H9 (cell line): ENCODE data around the gene RCAN2. TPM values are rescaled to one million over a fixed set of nuclear protein-coding genes. Genes with fewer than 3 reads are reported as not detected.

Source experiments
- DNase-seq: peaks from one replicate; pipeline ENCODE4 v3.0.0-alpha.2; 2017
- H2AFZ ChIP-seq: one replicate; pipeline ENCODE4 v1.6.1; 2013; ENCODE audit warnings: mild to moderate bottlenecking, low read length, control low read depth, moderate library complexity
- H2AK5ac ChIP-seq: 2 replicates; pipeline ENCODE4 v1.6.1; 2013; ENCODE audit warnings: low read length, control low read depth, mixed read lengths; ENCODE audit not compliant: insufficient read length
- H2BK120ac ChIP-seq: one replicate; pipeline ENCODE4 v1.6.1; 2013; ENCODE audit warnings: low read depth, mild to moderate bottlenecking, low read length, control low read depth, inconsistent platforms; ENCODE audit not compliant: poor library complexity, severe bottlenecking
- H2BK12ac ChIP-seq: 2 replicates; pipeline ENCODE4 v1.6.1; 2013; ENCODE audit warnings: low read length, control low read depth, mixed read lengths, low read depth; ENCODE audit not compliant: insufficient read length
- H2BK15ac ChIP-seq: 2 replicates; pipeline ENCODE4 v1.6.1; 2013; ENCODE audit warnings: low read depth, low read length, control low read depth
- H2BK20ac ChIP-seq: one replicate; pipeline ENCODE4 v1.6.1; 2013; ENCODE audit warnings: low read depth, mild to moderate bottlenecking, low read length, control low read depth, inconsistent platforms; ENCODE audit not compliant: poor library complexity, severe bottlenecking
- H2BK5ac ChIP-seq: 2 replicates; pipeline ENCODE4 v1.6.1; 2013; ENCODE audit warnings: low read length, control low read depth, mixed read lengths; ENCODE audit not compliant: insufficient read length
- H3K14ac ChIP-seq: 2 replicates; pipeline ENCODE4 v1.6.1; 2013; ENCODE audit warnings: low read length, control low read depth; ENCODE audit not compliant: insufficient read depth
- H3K18ac ChIP-seq: 2 replicates; pipeline ENCODE4 v1.6.1; 2013; ENCODE audit warnings: low read depth, mild to moderate bottlenecking, mixed read lengths, low read length, control low read depth; ENCODE audit not compliant: insufficient read length
- H3K23ac ChIP-seq: 2 replicates; pipeline ENCODE4 v1.6.1; 2013; ENCODE audit warnings: low read length, control low read depth, mixed read lengths, low read depth; ENCODE audit not compliant: insufficient read length
- H3K23me2 ChIP-seq: 2 replicates; pipeline ENCODE4 v1.6.1; 2013; ENCODE audit warnings: low read depth, mild to moderate bottlenecking, mixed read lengths, low read length, control low read depth; ENCODE audit not compliant: insufficient read length, poor library complexity, severe bottlenecking
- H3K27ac ChIP-seq: 2 replicates; pipeline ENCODE4 v1.5.1; 2013; ENCODE audit warnings: low read length, control low read depth, mixed read lengths, low read depth; ENCODE audit not compliant: insufficient read length
- H3K27me3 ChIP-seq: 2 replicates; pipeline ENCODE4 v1.6.1; 2013; ENCODE audit warnings: low read length, control low read depth, inconsistent platforms; ENCODE audit not compliant: insufficient read depth
- H3K4ac ChIP-seq: 2 replicates; pipeline ENCODE4 v1.6.1; 2013; ENCODE audit warnings: low read depth, mild to moderate bottlenecking, control low read depth, inconsistent platforms, low read length, moderate library complexity
- H3K4me1 ChIP-seq: 2 replicates; pipeline ENCODE4 v1.6.1; 2013; ENCODE audit warnings: low read length, control low read depth, inconsistent platforms; ENCODE audit not compliant: insufficient read depth
- H3K4me2 ChIP-seq: 2 replicates; pipeline ENCODE4 v1.6.1; 2013; ENCODE audit warnings: low read length, control low read depth, mixed read lengths; ENCODE audit not compliant: insufficient read length, insufficient read depth
- H3K56ac ChIP-seq: 2 replicates; pipeline ENCODE4 v1.6.1; 2013; ENCODE audit warnings: low read depth, mild to moderate bottlenecking, mixed read lengths, low read length, control low read depth; ENCODE audit not compliant: insufficient read length
- H3K79me1 ChIP-seq: 2 replicates; pipeline ENCODE4 v1.6.1; 2013; ENCODE audit warnings: low read depth, mild to moderate bottlenecking, moderate library complexity, low read length, control low read depth, inconsistent platforms; ENCODE audit not compliant: insufficient read depth, poor library complexity, severe bottlenecking
- H3K79me2 ChIP-seq: 2 replicates; pipeline ENCODE4 v1.6.1; 2013; ENCODE audit warnings: low read length, control low read depth, inconsistent platforms; ENCODE audit not compliant: insufficient read depth
- H3K9ac ChIP-seq: 2 replicates; pipeline ENCODE4 v1.6.1; 2013; ENCODE audit warnings: low read length, control low read depth, mixed read lengths; ENCODE audit not compliant: insufficient read length; ENCODE audit errors: extremely low read depth
- H3K9me3 ChIP-seq: one replicate; pipeline ENCODE4 v1.6.1; 2013; ENCODE audit warnings: low read depth, low read length, inconsistent platforms; ENCODE audit not compliant: control insufficient read depth
- H3T11ph ChIP-seq: one replicate; pipeline ENCODE4 v1.6.1; 2013; ENCODE audit warnings: mild to moderate bottlenecking, low read length, control low read depth, inconsistent platforms
- H4K20me1 ChIP-seq: one replicate; pipeline ENCODE4 v1.6.1; 2013; ENCODE audit not compliant: control insufficient read depth, insufficient read length, insufficient read depth
- H4K5ac ChIP-seq: 2 replicates; pipeline ENCODE4 v1.6.1; 2013; ENCODE audit warnings: low read depth, mild to moderate bottlenecking, mixed read lengths, low read length, control low read depth; ENCODE audit not compliant: insufficient read length
- H4K8ac ChIP-seq: replicated peaks from 2 replicates; pipeline ENCODE4 v1.6.1; 2013; ENCODE audit warnings: low read length, control low read depth, mixed read lengths, low read depth; ENCODE audit not compliant: insufficient read length
- H4K91ac ChIP-seq: 2 replicates; pipeline ENCODE4 v1.6.1; 2013; ENCODE audit warnings: low read depth, mild to moderate bottlenecking, moderate library complexity, mixed read lengths, low read length, control low read depth; ENCODE audit not compliant: insufficient read length
- H3K27ac Mint-ChIP-seq, 3 experiments: 2 replicates in 2 of 3; 3 replicates in 1 of 3; pipeline ENCODE4 v1.8.0; 2020 to 2021; ENCODE audit warnings: mixed read lengths in 3 of 3, mild to moderate bottlenecking in 1 of 3, moderate library complexity in 1 of 3
- H3K27me3 Mint-ChIP-seq: 2 replicates; pipeline ENCODE4 v1.8.0; 2021; ENCODE audit warnings: low read depth, mild to moderate bottlenecking, moderate library complexity, mixed read lengths
- H3K36me3 Mint-ChIP-seq, 3 experiments: 2 replicates in 2 of 3; 3 replicates in 1 of 3; pipeline ENCODE4 v1.8.0; 2020 to 2021; ENCODE audit warnings: low read depth in 3 of 3, mixed read lengths in 3 of 3; ENCODE audit not compliant: insufficient read depth in 1 of 3
- H3K4me1 Mint-ChIP-seq, 2 experiments: 2 replicates each; pipeline ENCODE4 v1.8.0; 2020; ENCODE audit warnings: mixed read lengths in 2 of 2
- H3K4me3 Mint-ChIP-seq, 2 experiments: 2 replicates in 1 of 2; 3 replicates in 1 of 2; pipeline ENCODE4 v1.8.0; 2020 to 2021; ENCODE audit warnings: mild to moderate bottlenecking in 2 of 2, mixed read lengths in 2 of 2, moderate library complexity in 1 of 2
- H3K9me3 Mint-ChIP-seq, 2 experiments: 2 replicates in 1 of 2; 3 replicates in 1 of 2; pipeline ENCODE4 v1.8.0; 2020; ENCODE audit warnings: mild to moderate bottlenecking in 2 of 2, mixed read lengths in 2 of 2, moderate library complexity in 1 of 2
- WGBS: extraction: QIAGEN DNeasy Blood & Tissue Kit; methylation state at CpG from one replicate; pipeline ENCODE4 v1.1.7; 2013; ENCODE audit warnings: missing lambda C conversion rate, low lambda C conversion rate, mixed read lengths; ENCODE audit not compliant: insufficient read length; ENCODE audit errors: extremely low coverage; 5-methylcytosine and 5-hydroxymethylcytosine counted together
- total RNA-seq: library from RNA; stranded (reverse); gene quantifications from 2 replicates; pipeline ENCODE4 v1.2.1, GENCODE V29; 2021
- TF ChIP-seq, protein P1 (sequence below): fragments of 200-600 bp; sonication (generic); conservative IDR thresholded peaks from 3 replicates; pipeline ENCODE4 v1.8.0; 2021; ENCODE audit warnings: antibody characterized with exemption, mild to moderate bottlenecking

Gene RCAN2
- total RNA-seq, 1 experiment from 2014 or later, result 3.0 TPM

DNA sequence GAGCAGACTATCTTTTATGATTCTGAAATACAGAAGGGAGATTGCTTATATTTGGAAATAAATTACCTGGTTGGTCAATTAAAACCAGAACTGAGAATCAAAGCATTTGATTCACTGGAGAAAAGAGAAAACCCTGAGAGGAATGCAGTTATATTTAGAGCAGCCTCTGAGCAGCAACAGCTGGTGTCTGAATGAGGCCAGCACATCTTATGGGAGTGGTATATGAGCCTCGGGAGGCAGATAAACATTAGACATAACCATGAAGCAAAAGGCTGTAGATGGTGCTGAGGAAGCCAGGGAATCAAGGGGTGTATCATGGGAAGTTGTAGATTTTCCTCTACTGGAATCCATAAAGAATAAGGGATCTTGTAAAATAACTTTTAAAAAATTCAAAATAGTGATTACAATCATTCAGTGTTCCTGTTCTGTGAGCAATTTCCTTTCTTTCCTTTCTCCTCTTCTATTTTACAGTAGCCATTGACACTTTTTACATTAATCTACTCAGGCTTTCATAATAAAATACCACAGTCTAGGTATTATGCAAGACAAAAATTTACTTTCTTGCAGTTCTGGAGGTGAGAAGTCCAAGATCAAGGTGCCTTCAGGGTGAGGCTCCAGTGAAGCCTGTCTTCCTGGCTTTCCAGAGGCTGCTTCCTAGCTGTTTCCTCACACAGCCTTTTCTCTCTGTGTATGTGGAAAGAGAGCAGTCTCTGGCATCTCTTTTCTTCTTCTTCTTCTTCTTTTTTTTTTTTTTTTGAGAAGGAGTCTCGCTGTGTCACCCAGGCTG, 287.7 kb downstream of the RCAN2 start:
- Histone ChIP-seq H3K23me2 (no peaks in the 10 kb centered on the region), H2AFZ (no peak overlapping the region), H3K79me2 (no peaks in the 10 kb centered on the region), H3K23ac (no peak overlapping the region), H3K27ac (no peak overlapping the region), H2BK20ac (no peak overlapping the region), H3K9me3 (no peaks in the 10 kb centered on the region), H3K27me3 (no peaks in the 10 kb centered on the region), H3K18ac (no peak overlapping the region), H3K4ac (no peak overlapping the region), H2BK120ac (no peak overlapping the region), H3K56ac (no peak overlapping the region), H4K20me1 (no peaks in the 10 kb centered on the region), H3K4me2 (no peak overlapping the region), H3K4me1 (no peaks in the 10 kb centered on the region; the same call in 1 of the 2 replicates), H3K79me1 (no peaks in the 10 kb centered on the region), H2BK12ac (no peak overlapping the region), H4K8ac (no peak overlapping the region), H3T11ph (no peak overlapping the region), H3K14ac (no peak overlapping the region), H2AK5ac (no peak overlapping the region), H2BK5ac (no peak overlapping the region), H4K5ac (no peak overlapping the region), H3K9ac (no peak overlapping the region), H4K91ac (no peak overlapping the region), H2BK15ac (no peak overlapping the region)
- WGBS, result no CpG with 5 or more reads among the region's 2 CpGs
- Mint-ChIP-seq H3K36me3 (peaks cover 0 to 3% (median 2%) of the 10 kb centered on the region in 3 experiments; a peak in 3 of 7 replicates), H3K4me3 (no peak overlapping the region), H3K9me3 (peaks cover 0 to 2% of the 10 kb centered on the region in 2 experiments; a peak in 1 of 5 replicates), H3K27me3 (peaks cover 2% of the 10 kb centered on the region; the same call in 1 of the 2 replicates), H3K4me1 (peaks cover 0 to 9% of the 10 kb centered on the region in 2 experiments; a peak in 1 of 4 replicates), H3K27ac (no peak overlapping the region)
- no peak for DNase-seq
- TF ChIP-seq, protein P1, sequence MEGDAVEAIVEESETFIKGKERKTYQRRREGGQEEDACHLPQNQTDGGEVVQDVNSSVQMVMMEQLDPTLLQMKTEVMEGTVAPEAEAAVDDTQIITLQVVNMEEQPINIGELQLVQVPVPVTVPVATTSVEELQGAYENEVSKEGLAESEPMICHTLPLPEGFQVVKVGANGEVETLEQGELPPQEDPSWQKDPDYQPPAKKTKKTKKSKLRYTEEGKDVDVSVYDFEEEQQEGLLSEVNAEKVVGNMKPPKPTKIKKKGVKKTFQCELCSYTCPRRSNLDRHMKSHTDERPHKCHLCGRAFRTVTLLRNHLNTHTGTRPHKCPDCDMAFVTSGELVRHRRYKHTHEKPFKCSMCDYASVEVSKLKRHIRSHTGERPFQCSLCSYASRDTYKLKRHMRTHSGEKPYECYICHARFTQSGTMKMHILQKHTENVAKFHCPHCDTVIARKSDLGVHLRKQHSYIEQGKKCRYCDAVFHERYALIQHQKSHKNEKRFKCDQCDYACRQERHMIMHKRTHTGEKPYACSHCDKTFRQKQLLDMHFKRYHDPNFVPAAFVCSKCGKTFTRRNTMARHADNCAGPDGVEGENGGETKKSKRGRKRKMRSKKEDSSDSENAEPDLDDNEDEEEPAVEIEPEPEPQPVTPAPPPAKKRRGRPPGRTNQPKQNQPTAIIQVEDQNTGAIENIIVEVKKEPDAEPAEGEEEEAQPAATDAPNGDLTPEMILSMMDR, result no peak
